LNCAP (cell line): ENCODE measurements around the gene MBOAT7.
"Not testable (repeated sequence)": the region's sequence is repeated elsewhere in the genome, so short reads cannot be mapped to it uniquely, and the experiment has no call there.

Experiments used
- CTCF ChIP-seq: fragments of 450-650 bp; IDR thresholded peaks from 2 replicates; pipeline ENCODE4 v1.5.1; 2017; ENCODE audit warnings: mild to moderate bottlenecking

Gene MBOAT7

GRCh38 chr19:54189145-54189734, at the start of gene MBOAT7:
MBOAT7 (minus strand) TSS chr19:54189580; CDS start chr19:54188508, 1,072 bp downstream.
- peak; percentile 39; the same call in 1 of the 2 replicates for TF ChIP-seq CTCF

- no peak for TF ChIP-seq CTCF
Observed at GRCh38 chr19:54233941-54234340, 44.6 kb upstream of the MBOAT7 start.

GRCh38 chr19:54231077-54231931, 41.9 kb upstream of the MBOAT7 start:
- TF ChIP-seq CTCF: peak; percentile 99

GRCh38 chr19:54230031-54230430, 40.7 kb upstream of the MBOAT7 start:
- TF ChIP-seq CTCF: no peak

- TF ChIP-seq CTCF: no peak
Observed at GRCh38 chr19:54229146-54229545, 39.8 kb upstream of the MBOAT7 start.

GRCh38 chr19:54222474-54223276, 33.3 kb upstream of the MBOAT7 start, which contains the start of gene LILRB3:
LILRB3 (minus strand) TSS chr19:54223007; CDS start chr19:54222976, 31 bp downstream.
- TF ChIP-seq CTCF: not testable (repeated sequence)

GRCh38 chr19:54218960-54219661, 29.7 kb upstream of the MBOAT7 start:
- no peak for TF ChIP-seq CTCF
